Measurements from ENCODE around the gene GPR176. TPM values are rescaled to one million over a fixed set of nuclear protein-coding genes. Genes with fewer than 3 reads are reported as not detected.
"Not testable (repeated sequence)": the region's sequence is repeated elsewhere in the genome, so short reads cannot be mapped to it uniquely, and the experiment has no call there.

The GPR176 gene
- total RNA-seq, 1 experiment from 2014 or later, result 9.8 TPM

GRCh38 chr15:39898317-39898716 lies 21.7 kb downstream of the GPR176 start:
- no peak for DNase-seq
- POLR2A ChIA-PET, result no interaction called here
- Mint-ChIP-seq H3K9me3 (ENCODE audit: unreplicated experiment) (no peaks in the 10 kb centered on the region), H3K4me1 (ENCODE audit: low read depth, unreplicated experiment) (peaks cover 12% of the 10 kb centered on the region), H3K27me3 (ENCODE audit: insufficient read depth, unreplicated experiment) (no peaks in the 10 kb centered on the region), H3K4me3 (ENCODE audit: unreplicated experiment) (no peak overlapping the region), H3K27ac (ENCODE audit: unreplicated experiment) (no peak overlapping the region), H3K36me3 (ENCODE audit: insufficient read depth, unreplicated experiment) (no peaks in the 10 kb centered on the region)
- Histone ChIP-seq H3K9me3 (no peaks in the 10 kb centered on the region), H3K4me1 (no peaks in the 10 kb centered on the region), H3K4me3 (ENCODE audit: low read depth, low read length) (no peak overlapping the region), H3K27me3 (replicated peaks; ENCODE audit: control insufficient read depth, insufficient read depth, low read length) (no peaks in the 10 kb centered on the region), H3K36me3 (ENCODE audit: control insufficient read depth, insufficient read depth, low read length) (no peaks in the 10 kb centered on the region)
- no peak for TF ChIP-seq CTCF (IDR thresholded peaks at IDR 0.05; ENCODE audit: insufficient read depth in 1 of 2, low read depth in 1 of 2, low read length in 1 of 2, severe bottlenecking in 1 of 2, unreplicated experiment in 1 of 2)
- intact Hi-C loops (cut with micrococcal nuclease; ENCODE audit: unreplicated experiment), result loop anchor here (10.0 kb wide), 1 partner anchor 106 kb away; no protein-coding TSS in a partner anchor
- no TSS peak for BruUV-seq (replicated peaks)
- CTCF ChIA-PET, result no interaction called here

- peaks cover 12% of the 10 kb centered on the region for H3K4me1 Mint-ChIP-seq (ENCODE audit: low read depth, unreplicated experiment)
- H3K4me3 Mint-ChIP-seq (ENCODE audit: unreplicated experiment), result no peak overlapping the region
- CTCF ChIA-PET, result no interaction called here
- BruUV-seq (replicated peaks), result no TSS peak
- H3K27ac Mint-ChIP-seq (ENCODE audit: unreplicated experiment), result no peak overlapping the region
- H3K36me3 ChIP-seq (ENCODE audit: control insufficient read depth, insufficient read depth, low read length), result no peaks in the 10 kb centered on the region
- no peaks in the 10 kb centered on the region for H3K27me3 ChIP-seq (replicated peaks; ENCODE audit: control insufficient read depth, insufficient read depth, low read length)
- no peaks in the 10 kb centered on the region for H3K36me3 Mint-ChIP-seq (ENCODE audit: insufficient read depth, unreplicated experiment)
- no peaks in the 10 kb centered on the region for H3K9me3 ChIP-seq
- H3K4me1 ChIP-seq, result peaks cover 11% of the 10 kb centered on the region; the same call in 1 of the 2 replicates
- DNase-seq, result no peak
- TF ChIP-seq CTCF (IDR thresholded peaks at IDR 0.05; ENCODE audit: insufficient read depth in 1 of 2, low read depth in 1 of 2, low read length in 1 of 2, severe bottlenecking in 1 of 2, unreplicated experiment in 1 of 2), result no peak
- no peaks in the 10 kb centered on the region for H3K27me3 Mint-ChIP-seq (ENCODE audit: insufficient read depth, unreplicated experiment)
- H3K9me3 Mint-ChIP-seq (ENCODE audit: unreplicated experiment), result no peaks in the 10 kb centered on the region
- POLR2A ChIA-PET, result no interaction called here
- no peak overlapping the region for H3K4me3 ChIP-seq (ENCODE audit: low read depth, low read length)
- intact Hi-C loops (cut with micrococcal nuclease; ENCODE audit: unreplicated experiment), result loop anchor here (10.0 kb wide), 1 partner anchor 108 kb away; no protein-coding TSS in a partner anchor
Measured at GRCh38 chr15:39896846-39897245, 23.2 kb downstream of the GPR176 start.

GRCh38 chr15:39896101-39896500 lies 24.0 kb downstream of the GPR176 start:
- TF ChIP-seq CTCF (IDR thresholded peaks at IDR 0.05; ENCODE audit: insufficient read depth in 1 of 2, low read depth in 1 of 2, low read length in 1 of 2, severe bottlenecking in 1 of 2, unreplicated experiment in 1 of 2), result no peak
- Mint-ChIP-seq H3K4me3 (ENCODE audit: unreplicated experiment) (no peak overlapping the region), H3K27me3 (ENCODE audit: insufficient read depth, unreplicated experiment) (no peaks in the 10 kb centered on the region), H3K36me3 (ENCODE audit: insufficient read depth, unreplicated experiment) (no peaks in the 10 kb centered on the region), H3K27ac (ENCODE audit: unreplicated experiment) (no peak overlapping the region), H3K9me3 (ENCODE audit: unreplicated experiment) (no peaks in the 10 kb centered on the region), H3K4me1 (ENCODE audit: low read depth, unreplicated experiment) (peaks cover 12% of the 10 kb centered on the region)
- DNase-seq, result no peak
- H3K4me3 ChIP-seq (ENCODE audit: low read depth, low read length), result no peak overlapping the region
- POLR2A ChIA-PET, result no interaction called here
- no TSS peak for BruUV-seq (replicated peaks)
- no peaks in the 10 kb centered on the region for H3K36me3 ChIP-seq (ENCODE audit: control insufficient read depth, insufficient read depth, low read length)
- H3K27me3 ChIP-seq (replicated peaks; ENCODE audit: control insufficient read depth, insufficient read depth, low read length), result no peaks in the 10 kb centered on the region
- intact Hi-C loops (cut with micrococcal nuclease; ENCODE audit: unreplicated experiment), result loop anchor here (10.0 kb wide), 1 partner anchor 109 kb away; no protein-coding TSS in a partner anchor
- H3K4me1 ChIP-seq, result peaks cover 19% of the 10 kb centered on the region
- CTCF ChIA-PET, result interaction anchor here (0.7 kb wide), 1 partner anchor 107 kb away, joined by 3 read pairs; no protein-coding TSS in a partner anchor
- no peaks in the 10 kb centered on the region for H3K9me3 ChIP-seq

- H3K4me1 Mint-ChIP-seq (ENCODE audit: low read depth, unreplicated experiment), result peaks cover 25% of the 10 kb centered on the region
- H3K9me3 Mint-ChIP-seq (ENCODE audit: unreplicated experiment); H3K36me3 Mint-ChIP-seq (ENCODE audit: insufficient read depth, unreplicated experiment); DNase-seq; H3K36me3 ChIP-seq (ENCODE audit: control insufficient read depth, insufficient read depth, low read length); H3K27me3 Mint-ChIP-seq (ENCODE audit: insufficient read depth, unreplicated experiment); H3K4me3 ChIP-seq (ENCODE audit: low read depth, low read length); H3K9me3 ChIP-seq; BruUV-seq (replicated peaks); H3K27me3 ChIP-seq (replicated peaks; ENCODE audit: control insufficient read depth, insufficient read depth, low read length); POLR2A ChIA-PET; H3K4me3 Mint-ChIP-seq (ENCODE audit: unreplicated experiment); H3K27ac Mint-ChIP-seq (ENCODE audit: unreplicated experiment); CTCF ChIA-PET: not testable (repeated sequence)
- H3K4me1 ChIP-seq, result peaks cover 47% of the 10 kb centered on the region
- intact Hi-C loops (cut with micrococcal nuclease; ENCODE audit: unreplicated experiment), result loop anchor here (10.0 kb wide), 1 partner anchor 112 kb away; no protein-coding TSS in a partner anchor
Measured at GRCh38 chr15:39893051-39893450, 27.0 kb downstream of the GPR176 start.
